ENCODE measurements around the gene CEACAM16.

DNA sequence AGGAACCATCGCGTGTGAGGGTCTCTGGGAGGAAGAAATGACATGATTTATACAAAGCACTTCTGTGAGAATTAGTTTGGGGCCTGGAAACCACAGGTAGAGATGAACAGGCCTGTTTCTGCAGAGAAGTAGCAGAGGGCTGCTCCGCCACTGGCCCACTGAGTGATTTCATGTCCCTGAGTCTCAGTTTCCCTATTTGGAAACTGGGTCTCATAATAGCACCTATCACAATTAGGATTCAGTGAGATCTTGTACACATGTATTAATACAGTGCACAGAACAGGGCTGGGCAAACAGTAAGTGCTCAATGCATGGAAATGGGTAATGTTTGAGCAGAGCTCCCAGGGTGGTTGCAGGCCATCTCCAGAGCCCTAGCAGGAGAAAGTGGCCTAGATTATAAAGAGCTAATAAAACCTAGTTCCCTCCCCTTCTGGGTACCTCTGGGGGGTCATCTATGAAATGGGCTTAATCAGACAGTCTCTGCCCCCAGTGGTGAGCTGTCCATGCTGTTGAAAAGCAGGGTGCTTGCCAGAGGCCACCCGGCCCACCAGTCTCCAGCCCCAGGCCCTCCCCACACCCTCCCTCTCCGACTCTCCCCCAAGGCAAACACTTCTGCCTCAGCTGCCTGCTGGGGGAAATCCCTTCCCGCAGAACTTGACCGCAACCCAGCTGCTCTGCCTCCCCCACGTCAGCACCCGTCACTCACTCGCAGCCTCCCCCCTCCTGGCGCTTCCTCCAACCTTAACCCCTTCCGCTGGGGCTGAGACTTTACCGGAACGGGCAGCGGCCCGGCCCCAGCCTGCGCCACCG lies 54.1 kb downstream of the CEACAM16 start:
- TF ChIP-seq, protein P1, sequence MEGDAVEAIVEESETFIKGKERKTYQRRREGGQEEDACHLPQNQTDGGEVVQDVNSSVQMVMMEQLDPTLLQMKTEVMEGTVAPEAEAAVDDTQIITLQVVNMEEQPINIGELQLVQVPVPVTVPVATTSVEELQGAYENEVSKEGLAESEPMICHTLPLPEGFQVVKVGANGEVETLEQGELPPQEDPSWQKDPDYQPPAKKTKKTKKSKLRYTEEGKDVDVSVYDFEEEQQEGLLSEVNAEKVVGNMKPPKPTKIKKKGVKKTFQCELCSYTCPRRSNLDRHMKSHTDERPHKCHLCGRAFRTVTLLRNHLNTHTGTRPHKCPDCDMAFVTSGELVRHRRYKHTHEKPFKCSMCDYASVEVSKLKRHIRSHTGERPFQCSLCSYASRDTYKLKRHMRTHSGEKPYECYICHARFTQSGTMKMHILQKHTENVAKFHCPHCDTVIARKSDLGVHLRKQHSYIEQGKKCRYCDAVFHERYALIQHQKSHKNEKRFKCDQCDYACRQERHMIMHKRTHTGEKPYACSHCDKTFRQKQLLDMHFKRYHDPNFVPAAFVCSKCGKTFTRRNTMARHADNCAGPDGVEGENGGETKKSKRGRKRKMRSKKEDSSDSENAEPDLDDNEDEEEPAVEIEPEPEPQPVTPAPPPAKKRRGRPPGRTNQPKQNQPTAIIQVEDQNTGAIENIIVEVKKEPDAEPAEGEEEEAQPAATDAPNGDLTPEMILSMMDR (conservative IDR thresholded peaks at IDR 0.05; ENCODE audit: low read length), result 0 out of 2 replicates have a peak, but pooled peaks have one; percentile 20
- TF ChIP-seq EZH2phosphoT487 (IDR thresholded peaks at IDR 0.05; ENCODE audit: borderline replicate concordance, low read depth, low read length), result no peak

Measured in OCI-LY7 (cell line).